Measurements from ENCODE around the gene USP9X. TPM values are rescaled to one million over a fixed set of nuclear protein-coding genes. Genes with fewer than 3 reads are reported as not detected.

The USP9X gene
- total RNA-seq, 4 donors from 2014 or later, result 90.3 to 120 (median 110) TPM

DNA sequence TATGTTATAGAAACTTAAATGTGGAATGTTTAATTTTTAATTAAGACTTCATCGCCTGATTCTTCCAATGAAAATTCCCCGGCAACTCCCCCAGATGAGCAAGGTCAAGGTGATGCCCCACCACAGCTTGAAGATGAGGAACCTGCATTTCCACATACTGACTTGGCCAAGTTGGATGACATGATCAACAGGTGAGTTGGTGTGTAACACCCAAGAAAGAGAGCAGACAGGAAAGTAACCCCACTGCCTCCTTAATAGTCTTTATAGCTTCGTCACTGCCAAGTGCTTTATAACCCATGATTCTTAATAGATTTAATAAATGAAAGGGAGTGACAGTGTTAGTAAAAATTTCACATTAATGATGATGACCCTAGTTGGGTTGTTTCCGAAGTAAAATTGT is 43.7 kb downstream of the USP9X start:
- H3K27ac ChIP-seq, result no peak overlapping the region
- no peak overlapping the region for H3K4me3 ChIP-seq
- TF ChIP-seq, protein P1, sequence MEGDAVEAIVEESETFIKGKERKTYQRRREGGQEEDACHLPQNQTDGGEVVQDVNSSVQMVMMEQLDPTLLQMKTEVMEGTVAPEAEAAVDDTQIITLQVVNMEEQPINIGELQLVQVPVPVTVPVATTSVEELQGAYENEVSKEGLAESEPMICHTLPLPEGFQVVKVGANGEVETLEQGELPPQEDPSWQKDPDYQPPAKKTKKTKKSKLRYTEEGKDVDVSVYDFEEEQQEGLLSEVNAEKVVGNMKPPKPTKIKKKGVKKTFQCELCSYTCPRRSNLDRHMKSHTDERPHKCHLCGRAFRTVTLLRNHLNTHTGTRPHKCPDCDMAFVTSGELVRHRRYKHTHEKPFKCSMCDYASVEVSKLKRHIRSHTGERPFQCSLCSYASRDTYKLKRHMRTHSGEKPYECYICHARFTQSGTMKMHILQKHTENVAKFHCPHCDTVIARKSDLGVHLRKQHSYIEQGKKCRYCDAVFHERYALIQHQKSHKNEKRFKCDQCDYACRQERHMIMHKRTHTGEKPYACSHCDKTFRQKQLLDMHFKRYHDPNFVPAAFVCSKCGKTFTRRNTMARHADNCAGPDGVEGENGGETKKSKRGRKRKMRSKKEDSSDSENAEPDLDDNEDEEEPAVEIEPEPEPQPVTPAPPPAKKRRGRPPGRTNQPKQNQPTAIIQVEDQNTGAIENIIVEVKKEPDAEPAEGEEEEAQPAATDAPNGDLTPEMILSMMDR (IDR thresholded peaks at IDR 0.05 in 4 of 5, conservative IDR thresholded peaks at IDR 0.05 in 1 of 5), result no peak
- no peak for TF ChIP-seq POLR2A (IDR thresholded peaks at IDR 0.05)
- peaks cover 0 to 38% of the 10 kb centered on the region in 2 donors for H3K36me3 ChIP-seq
- in situ Hi-C loops (cut with MboI; ENCODE audit: low sequenced_read_pairs in 4 of 4), result loop anchor here in 1 of 4 donors (25.0 kb wide), 1 partner anchor 108 kb away; no protein-coding TSS in a partner anchor
- no peaks in the 10 kb centered on the region for H3K9me3 ChIP-seq
- intact Hi-C loops (cut with DNase I; ENCODE audit: low total_unique reads), result no loop called here
- peaks cover 0 to 11% of the 10 kb centered on the region in 2 donors for H3K4me1 ChIP-seq
- no peaks in the 10 kb centered on the region for H3K27me3 ChIP-seq
- DNase-seq, result no peak
- no peak for ATAC-seq

DNA sequence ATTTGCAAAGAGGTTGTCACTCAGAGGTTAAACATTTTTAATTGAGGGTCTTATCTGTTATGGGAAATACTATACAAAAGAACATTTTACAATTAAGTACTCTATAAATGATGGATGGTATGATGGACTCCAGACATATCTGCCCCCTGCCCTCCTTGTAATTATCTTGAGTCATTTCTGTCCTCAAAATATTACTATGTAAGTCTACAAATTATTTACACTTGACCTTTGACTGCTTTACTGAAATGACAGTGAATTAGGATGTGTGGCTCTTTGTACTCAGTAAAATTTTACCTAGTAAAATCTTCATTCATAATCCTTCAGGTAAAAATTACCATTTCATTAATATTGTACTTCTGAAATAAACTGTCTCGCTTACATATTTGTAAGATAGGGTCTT is 46.5 kb downstream of the USP9X start:
- no peak for ATAC-seq
- intact Hi-C loops (cut with DNase I; ENCODE audit: low total_unique reads), result no loop called here
- no peak for DNase-seq
- H3K36me3 ChIP-seq, result peaks cover 3 to 51% of the 10 kb centered on the region in 2 donors
- in situ Hi-C loops (cut with MboI; ENCODE audit: low sequenced_read_pairs in 4 of 4), result loop anchor here in 1 of 4 donors (25.0 kb wide), 1 partner anchor 106 kb away; no protein-coding TSS in a partner anchor
- no peaks in the 10 kb centered on the region for H3K9me3 ChIP-seq
- H3K4me3 ChIP-seq, result no peak overlapping the region
- TF ChIP-seq, protein P1 (IDR thresholded peaks at IDR 0.05 in 4 of 5, conservative IDR thresholded peaks at IDR 0.05 in 1 of 5), result no peak
- no peak for TF ChIP-seq POLR2A (IDR thresholded peaks at IDR 0.05)
- H3K27ac ChIP-seq, result no peak overlapping the region
- no peaks in the 10 kb centered on the region for H3K27me3 ChIP-seq
- peaks cover 0 to 2% of the 10 kb centered on the region in 2 donors for H3K4me1 ChIP-seq

DNA sequence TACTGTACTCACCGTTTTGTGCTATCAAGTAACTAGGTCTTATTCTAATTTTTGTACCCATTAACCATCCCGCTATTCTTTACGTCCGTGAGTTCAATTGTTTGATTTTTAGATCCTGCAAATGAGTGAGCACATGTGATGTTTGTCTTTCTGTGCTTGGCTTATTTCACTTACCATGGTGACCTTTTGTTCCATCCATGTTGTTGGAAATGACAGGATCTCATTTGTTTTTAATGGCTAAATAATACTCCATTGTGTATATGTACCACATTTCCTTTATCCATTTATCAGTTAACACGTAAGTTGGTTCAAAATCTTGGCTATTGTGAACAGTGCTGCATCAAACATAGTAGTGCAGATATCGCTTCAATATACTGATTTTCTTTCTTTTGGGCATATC is 48.3 kb downstream of the USP9X start:
- Histone ChIP-seq H3K27ac (no peak overlapping the region), H3K9me3 (no peaks in the 10 kb centered on the region), H3K4me3 (no peak overlapping the region), H3K36me3 (peaks cover 3 to 61% of the 10 kb centered on the region in 2 donors), H3K4me1 (no peaks in the 10 kb centered on the region), H3K27me3 (no peaks in the 10 kb centered on the region)
- DNase-seq, result no peak
- intact Hi-C loops (cut with DNase I; ENCODE audit: low total_unique reads), result no loop called here
- ATAC-seq, result no peak
- TF ChIP-seq, protein P1 (IDR thresholded peaks at IDR 0.05 in 4 of 5, conservative IDR thresholded peaks at IDR 0.05 in 1 of 5), result no peak
- TF ChIP-seq POLR2A (IDR thresholded peaks at IDR 0.05), result no peak
- in situ Hi-C loops (cut with MboI; ENCODE audit: low sequenced_read_pairs in 4 of 4), result loop anchor here in 1 of 4 donors (25.0 kb wide), 1 partner anchor 104 kb away; no protein-coding TSS in a partner anchor

DNA sequence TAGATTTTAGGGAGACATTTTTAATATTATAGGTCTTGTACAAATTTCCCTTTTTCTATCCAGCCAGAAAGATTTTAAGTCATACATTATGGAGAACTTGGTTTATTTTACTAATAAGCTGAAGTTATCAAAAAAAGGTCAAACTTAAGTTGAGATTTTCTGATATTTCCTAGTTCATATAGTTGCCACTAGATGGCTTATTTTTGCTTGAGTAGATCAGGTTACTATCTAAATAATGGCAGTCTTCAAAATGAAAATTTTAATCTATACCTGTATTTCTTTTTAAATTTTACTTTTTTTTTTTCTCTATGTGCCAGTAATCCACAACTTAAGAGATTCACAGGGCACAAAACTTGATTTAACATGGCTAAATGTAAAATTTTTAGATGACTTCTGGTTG is 52.3 kb downstream of the USP9X start:
- DNase-seq (no peak), ATAC-seq (no peak)
- Histone ChIP-seq H3K4me3 (no peak overlapping the region), H3K36me3 (peaks cover 3 to 62% of the 10 kb centered on the region in 2 donors), H3K27ac (peak overlapping the region in 1 of 4 donors; percentile 34), H3K4me1 (no peaks in the 10 kb centered on the region), H3K9me3 (no peaks in the 10 kb centered on the region), H3K27me3 (no peaks in the 10 kb centered on the region)
- intact Hi-C loops (cut with DNase I; ENCODE audit: low total_unique reads) (no loop called here), in situ Hi-C loops (cut with MboI; ENCODE audit: low sequenced_read_pairs in 4 of 4) (loop anchor here in 1 of 4 donors (25.0 kb wide), 1 partner anchor 100 kb away; no protein-coding TSS in a partner anchor)
- no peak for TF ChIP-seq POLR2A (IDR thresholded peaks at IDR 0.05)
- TF ChIP-seq, protein P1 (IDR thresholded peaks at IDR 0.05 in 4 of 5, conservative IDR thresholded peaks at IDR 0.05 in 1 of 5), result peak in 2 of 5 experiments; percentile 19 to 43

All from gastrocnemius medialis (tissue), 4 donors.